ENCODE data around the gene PKDREJ.

GRCh38 chr22:46272196-46272595 is 9.1 kb upstream of the PKDREJ start:
- TF ChIP-seq, protein P1, sequence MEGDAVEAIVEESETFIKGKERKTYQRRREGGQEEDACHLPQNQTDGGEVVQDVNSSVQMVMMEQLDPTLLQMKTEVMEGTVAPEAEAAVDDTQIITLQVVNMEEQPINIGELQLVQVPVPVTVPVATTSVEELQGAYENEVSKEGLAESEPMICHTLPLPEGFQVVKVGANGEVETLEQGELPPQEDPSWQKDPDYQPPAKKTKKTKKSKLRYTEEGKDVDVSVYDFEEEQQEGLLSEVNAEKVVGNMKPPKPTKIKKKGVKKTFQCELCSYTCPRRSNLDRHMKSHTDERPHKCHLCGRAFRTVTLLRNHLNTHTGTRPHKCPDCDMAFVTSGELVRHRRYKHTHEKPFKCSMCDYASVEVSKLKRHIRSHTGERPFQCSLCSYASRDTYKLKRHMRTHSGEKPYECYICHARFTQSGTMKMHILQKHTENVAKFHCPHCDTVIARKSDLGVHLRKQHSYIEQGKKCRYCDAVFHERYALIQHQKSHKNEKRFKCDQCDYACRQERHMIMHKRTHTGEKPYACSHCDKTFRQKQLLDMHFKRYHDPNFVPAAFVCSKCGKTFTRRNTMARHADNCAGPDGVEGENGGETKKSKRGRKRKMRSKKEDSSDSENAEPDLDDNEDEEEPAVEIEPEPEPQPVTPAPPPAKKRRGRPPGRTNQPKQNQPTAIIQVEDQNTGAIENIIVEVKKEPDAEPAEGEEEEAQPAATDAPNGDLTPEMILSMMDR (IDR thresholded peaks at IDR 0.05): no peak
- no peak for TF ChIP-seq POLR2A (IDR thresholded peaks at IDR 0.05)

All from thyroid gland (tissue), 4 donors.